Osteoblast (primary cell): ENCODE measurements around the gene SDHB. TPM values are rescaled to one million over a fixed set of nuclear protein-coding genes. Genes with fewer than 3 reads are reported as not detected.

Experiments
- DNase-seq: peaks from one replicate; pipeline ENCODE4 v3.0.0; 2011; ENCODE audit warnings: low spot score, mixed read lengths; ENCODE audit not compliant: insufficient read length; ENCODE audit errors: missing footprints
- H2AFZ ChIP-seq: 2 replicates; pipeline ENCODE4 v1.6.0; 2011; ENCODE audit warnings: mild to moderate bottlenecking, low read length
- H3K27ac ChIP-seq: 2 replicates; pipeline ENCODE4 v1.5.1; 2011; ENCODE audit warnings: mild to moderate bottlenecking, low read depth, low read length, moderate library complexity
- H3K27me3 ChIP-seq: 2 replicates; pipeline ENCODE4 v1.6.0; 2012; ENCODE audit warnings: mild to moderate bottlenecking, control low read depth, inconsistent platforms, low read length, moderate library complexity; ENCODE audit not compliant: insufficient read depth
- H3K36me3 ChIP-seq: 2 replicates; pipeline ENCODE4 v1.5.1; 2011; ENCODE audit warnings: mild to moderate bottlenecking, low read length, control low read depth, moderate library complexity; ENCODE audit not compliant: insufficient read depth
- H3K4me1 ChIP-seq: 2 replicates; pipeline ENCODE4 v1.5.1; 2011; ENCODE audit warnings: mild to moderate bottlenecking, low read length, control low read depth, moderate library complexity; ENCODE audit not compliant: insufficient read depth
- H3K4me2 ChIP-seq: 2 replicates; pipeline ENCODE4 v1.6.0; 2011; ENCODE audit warnings: mild to moderate bottlenecking, low read length; ENCODE audit not compliant: insufficient read depth
- H3K4me3 ChIP-seq: fragments of 200-600 bp; sonication (generic); 3 replicates; pipeline ENCODE4 v1.5.1; 2012; ENCODE audit warnings: mild to moderate bottlenecking, low read length, inconsistent platforms; ENCODE audit not compliant: insufficient read depth
- H3K79me2 ChIP-seq: 2 replicates; pipeline ENCODE4 v1.6.0; 2012; ENCODE audit warnings: mild to moderate bottlenecking, low read length, control low read depth, inconsistent platforms; ENCODE audit not compliant: insufficient read depth
- H3K9me3 ChIP-seq: 2 replicates; pipeline ENCODE4 v1.5.1; 2011; ENCODE audit warnings: low read depth, low read length, control low read depth
- H4K20me1 ChIP-seq: 2 replicates; pipeline ENCODE4 v1.6.0; 2012; ENCODE audit warnings: mild to moderate bottlenecking, low read length, control low read depth; ENCODE audit not compliant: insufficient read depth
- CTCF ChIP-seq: IDR thresholded peaks from 2 replicates; pipeline ENCODE4 v1.5.1; 2011; ENCODE audit warnings: mild to moderate bottlenecking, low read depth, low read length, moderate library complexity; ENCODE audit errors: extremely low read depth
- total RNA-seq: library from RNA; depleted of rRNA; stranded (reverse); fragments of >200 nt; gene quantifications from 2 replicates; pipeline ENCODE4 v1.2.3, GENCODE V29; 2012

The SDHB gene
- total RNA-seq, 1 donor = 87.6 TPM

- Histone ChIP-seq H3K27ac (peak overlapping the region; percentile 90), H3K4me3 (peak overlapping the region; percentile 99), H2AFZ (no peak overlapping the region), H4K20me1 (peaks cover 20% of the 10 kb centered on the region), H3K4me1 (peaks cover 14% of the 10 kb centered on the region), H3K36me3 (peaks cover 20% of the 10 kb centered on the region), H3K79me2 (peaks cover 56% of the 10 kb centered on the region), H3K27me3 (peaks cover 2% of the 10 kb centered on the region), H3K4me2 (peak overlapping the region; percentile 99), H3K9me3 (no peaks in the 10 kb centered on the region)
- no peak for DNase-seq
- no peak for TF ChIP-seq CTCF
These were observed 1.2 kb downstream of the SDHB start for GRCh38 chr1:17052641-17053040.

- Histone ChIP-seq H4K20me1 (peaks cover 20% of the 10 kb centered on the region), H3K4me1 (peaks cover 14% of the 10 kb centered on the region), H3K27me3 (peaks cover 2% of the 10 kb centered on the region), H3K9me3 (no peaks in the 10 kb centered on the region), H3K36me3 (peaks cover 20% of the 10 kb centered on the region), H3K27ac (no peak overlapping the region), H3K4me2 (no peak overlapping the region), H3K4me3 (no peak overlapping the region), H2AFZ (no peak overlapping the region), H3K79me2 (peaks cover 62% of the 10 kb centered on the region)
- no peak for TF ChIP-seq CTCF
- no peak for DNase-seq
These were observed 1.8 kb downstream of the SDHB start for GRCh38 chr1:17052038-17052437.

GRCh38 chr1:17047924-17048323 lies 5.9 kb downstream of the SDHB start:
- no peak overlapping the region for H3K4me3 ChIP-seq
- no peak overlapping the region for H3K4me2 ChIP-seq
- no peak for TF ChIP-seq CTCF
- peaks cover 70% of the 10 kb centered on the region for H3K79me2 ChIP-seq
- no peak for DNase-seq
- no peak overlapping the region for H3K27ac ChIP-seq
- no peaks in the 10 kb centered on the region for H3K9me3 ChIP-seq
- H4K20me1 ChIP-seq = peaks cover 27% of the 10 kb centered on the region
- H3K4me1 ChIP-seq = peaks cover 15% of the 10 kb centered on the region
- peaks cover 41% of the 10 kb centered on the region for H3K36me3 ChIP-seq
- H2AFZ ChIP-seq = no peak overlapping the region
- no peaks in the 10 kb centered on the region for H3K27me3 ChIP-seq

GRCh38 chr1:17046334-17046657 lies 7.5 kb downstream of the SDHB start:
- peaks cover 56% of the 10 kb centered on the region for H3K79me2 ChIP-seq
- no peak for DNase-seq
- peaks cover 46% of the 10 kb centered on the region for H3K36me3 ChIP-seq

More at GRCh38 chr1:17046334-17046657, 7.5 kb downstream of the SDHB start:
- Histone ChIP-seq H3K9me3 (no peaks in the 10 kb centered on the region), H4K20me1 (peaks cover 15% of the 10 kb centered on the region), H2AFZ (no peak overlapping the region), H3K27me3 (no peaks in the 10 kb centered on the region), H3K4me1 (peaks cover 6% of the 10 kb centered on the region), H3K4me2 (peak overlapping the region; percentile 80), H3K27ac (no peak overlapping the region), H3K4me3 (no peak overlapping the region)
- TF ChIP-seq CTCF = no peak
